Measurements from ENCODE around the gene EIF3D.

Gene EIF3D

GRCh38 chr22:36528795-36529751, at the start of gene EIF3D:
Gene EIF3D (minus strand): TSS chr22:36529166. CDS start chr22:36526121, 3,045 bp downstream.
- in situ Hi-C loops (cut with HindIII; ENCODE audit: low pct_unique_long_range_greater_than_20kb, low sequenced_read_pairs) = no loop called here
- DNase-seq (ENCODE audit: low read depth in 1 of 2, low spot score in 1 of 2) = peak; percentile 58 to 99
- TF ChIP-seq JUND (IDR thresholded peaks at IDR 0.05; ENCODE audit: low read depth) = no peak

GRCh38 chr22:36578619-36579018, 49.7 kb upstream of the EIF3D start:
- no peak for TF ChIP-seq JUND (IDR thresholded peaks at IDR 0.05; ENCODE audit: low read depth)
- peak in 1 of 2 experiments; percentile 6 for DNase-seq (ENCODE audit: low read depth in 1 of 2, low spot score in 1 of 2)
- in situ Hi-C loops (cut with HindIII; ENCODE audit: low pct_unique_long_range_greater_than_20kb, low sequenced_read_pairs) = no loop called here

GRCh38 chr22:36577019-36577418, 48.1 kb upstream of the EIF3D start:
- in situ Hi-C loops (cut with HindIII; ENCODE audit: low pct_unique_long_range_greater_than_20kb, low sequenced_read_pairs) = no loop called here
- DNase-seq (ENCODE audit: low read depth in 1 of 2, low spot score in 1 of 2) = no peak
- no peak for TF ChIP-seq JUND (IDR thresholded peaks at IDR 0.05; ENCODE audit: low read depth)

- DNase-seq (ENCODE audit: low read depth in 1 of 2, low spot score in 1 of 2) = no peak
- in situ Hi-C loops (cut with HindIII; ENCODE audit: low pct_unique_long_range_greater_than_20kb, low sequenced_read_pairs) = no loop called here
- no peak for TF ChIP-seq JUND (IDR thresholded peaks at IDR 0.05; ENCODE audit: low read depth)
Observed at GRCh38 chr22:36574728-36575127, 45.8 kb upstream of the EIF3D start.

GRCh38 chr22:36573815-36574363, 44.9 kb upstream of the EIF3D start:
- in situ Hi-C loops (cut with HindIII; ENCODE audit: low pct_unique_long_range_greater_than_20kb, low sequenced_read_pairs) = no loop called here
- DNase-seq (ENCODE audit: low read depth in 1 of 2, low spot score in 1 of 2) = no peak
- no peak for TF ChIP-seq JUND (IDR thresholded peaks at IDR 0.05; ENCODE audit: low read depth)

- DNase-seq (ENCODE audit: low read depth in 1 of 2, low spot score in 1 of 2) = peak; percentile 11 to 13
- no peak for TF ChIP-seq JUND (IDR thresholded peaks at IDR 0.05; ENCODE audit: low read depth)
- in situ Hi-C loops (cut with HindIII; ENCODE audit: low pct_unique_long_range_greater_than_20kb, low sequenced_read_pairs) = no loop called here
Observed at GRCh38 chr22:36571991-36572390, 43.0 kb upstream of the EIF3D start.

GRCh38 chr22:36569999-36570398, 41.0 kb upstream of the EIF3D start:
- in situ Hi-C loops (cut with HindIII; ENCODE audit: low pct_unique_long_range_greater_than_20kb, low sequenced_read_pairs) = no loop called here
- TF ChIP-seq JUND (IDR thresholded peaks at IDR 0.05; ENCODE audit: low read depth) = no peak
- DNase-seq (ENCODE audit: low read depth in 1 of 2, low spot score in 1 of 2) = no peak

GRCh38 chr22:36568846-36569245, 39.9 kb upstream of the EIF3D start:
- in situ Hi-C loops (cut with HindIII; ENCODE audit: low pct_unique_long_range_greater_than_20kb, low sequenced_read_pairs) = no loop called here

GRCh38 chr22:36566720-36567119, 37.8 kb upstream of the EIF3D start:
- DNase-seq (ENCODE audit: low read depth in 1 of 2, low spot score in 1 of 2) = no peak
- no peak for TF ChIP-seq JUND (IDR thresholded peaks at IDR 0.05; ENCODE audit: low read depth)
- in situ Hi-C loops (cut with HindIII; ENCODE audit: low pct_unique_long_range_greater_than_20kb, low sequenced_read_pairs) = no loop called here

More at GRCh38 chr22:36568846-36569245, 39.9 kb upstream of the EIF3D start:
- TF ChIP-seq JUND (IDR thresholded peaks at IDR 0.05; ENCODE audit: low read depth) = no peak
- no peak for DNase-seq (ENCODE audit: low read depth in 1 of 2, low spot score in 1 of 2)

GRCh38 chr22:36565686-36566085, 36.7 kb upstream of the EIF3D start:
- DNase-seq (ENCODE audit: low read depth in 1 of 2, low spot score in 1 of 2) = no peak
- no peak for TF ChIP-seq JUND (IDR thresholded peaks at IDR 0.05; ENCODE audit: low read depth)
- in situ Hi-C loops (cut with HindIII; ENCODE audit: low pct_unique_long_range_greater_than_20kb, low sequenced_read_pairs) = no loop called here

GRCh38 chr22:36565159-36565507, 36.2 kb upstream of the EIF3D start:
- DNase-seq (ENCODE audit: low read depth in 1 of 2, low spot score in 1 of 2) = no peak
- in situ Hi-C loops (cut with HindIII; ENCODE audit: low pct_unique_long_range_greater_than_20kb, low sequenced_read_pairs) = no loop called here
- TF ChIP-seq JUND (IDR thresholded peaks at IDR 0.05; ENCODE audit: low read depth) = no peak

- in situ Hi-C loops (cut with HindIII; ENCODE audit: low pct_unique_long_range_greater_than_20kb, low sequenced_read_pairs) = no loop called here
- TF ChIP-seq JUND (IDR thresholded peaks at IDR 0.05; ENCODE audit: low read depth) = no peak
- DNase-seq (ENCODE audit: low read depth in 1 of 2, low spot score in 1 of 2) = no peak
Observed at GRCh38 chr22:36564422-36565158, 35.6 kb upstream of the EIF3D start.

GRCh38 chr22:36563898-36564297, 34.9 kb upstream of the EIF3D start:
- in situ Hi-C loops (cut with HindIII; ENCODE audit: low pct_unique_long_range_greater_than_20kb, low sequenced_read_pairs) = no loop called here
- DNase-seq (ENCODE audit: low read depth in 1 of 2, low spot score in 1 of 2) = no peak
- no peak for TF ChIP-seq JUND (IDR thresholded peaks at IDR 0.05; ENCODE audit: low read depth)
